ENCODE measurements around the gene TNK2. TPM values are rescaled to one million over a fixed set of nuclear protein-coding genes. Genes with fewer than 3 reads are reported as not detected.
"Not testable (repeated sequence)": the region's sequence is repeated elsewhere in the genome, so short reads cannot be mapped to it uniquely, and the experiment has no call there.

TNK2 gene
- total RNA-seq, 1 experiment from 2014 or later: 18.2 TPM

GRCh38 chr3:195939526-195940470 is 31.4 kb upstream of the TNK2 start:
- POLR2A ChIA-PET (ENCODE audit: low non-redundant PET); H3K27me3 ChIP-seq (replicated peaks; ENCODE audit: insufficient read depth, low read depth, low read length, poor library complexity); intact Hi-C loops (cut with micrococcal nuclease; ENCODE audit: unreplicated experiment); BruUV-seq (replicated peaks); H3K9me3 ChIP-seq (ENCODE audit: low read depth, low read length, poor library complexity, severe bottlenecking); H3K36me3 ChIP-seq (ENCODE audit: insufficient read depth, low read length, poor library complexity, severe bottlenecking); H3K4me3 ChIP-seq (ENCODE audit: low read depth, low read length, poor library complexity, severe bottlenecking); DNase-seq (ENCODE audit: low spot score); H3K4me1 ChIP-seq (ENCODE audit: insufficient read depth, low read length, poor library complexity, severe bottlenecking); H3K27ac ChIP-seq (ENCODE audit: low read depth, low read length, poor library complexity, severe bottlenecking): not testable (repeated sequence)
- CTCF ChIA-PET: interaction anchor here (0.6 kb wide), 1 partner anchor 409 kb away, joined by 7 read pairs; no protein-coding TSS in a partner anchor

GRCh38 chr3:195933044-195933430 is 24.7 kb upstream of the TNK2 start:
- H3K4me3 ChIP-seq (ENCODE audit: low read depth, low read length, poor library complexity, severe bottlenecking); H3K4me1 ChIP-seq (ENCODE audit: insufficient read depth, low read length, poor library complexity, severe bottlenecking); CTCF ChIA-PET; H3K36me3 ChIP-seq (ENCODE audit: insufficient read depth, low read length, poor library complexity, severe bottlenecking); H3K9me3 ChIP-seq (ENCODE audit: low read depth, low read length, poor library complexity, severe bottlenecking); BruUV-seq (replicated peaks); H3K27me3 ChIP-seq (replicated peaks; ENCODE audit: insufficient read depth, low read depth, low read length, poor library complexity); POLR2A ChIA-PET (ENCODE audit: low non-redundant PET); DNase-seq (ENCODE audit: low spot score); intact Hi-C loops (cut with micrococcal nuclease; ENCODE audit: unreplicated experiment); H3K27ac ChIP-seq (ENCODE audit: low read depth, low read length, poor library complexity, severe bottlenecking): not testable (repeated sequence)

- ChIA-PET POLR2A (ENCODE audit: low non-redundant PET) (no interaction called here), CTCF (no interaction called here)
- DNase-seq (ENCODE audit: low spot score): no peak
These were observed 24.2 kb upstream of the TNK2 start for GRCh38 chr3:195932418-195933043.

More at GRCh38 chr3:195932418-195933043, 24.2 kb upstream of the TNK2 start:
- TF ChIP-seq CTCF (conservative IDR thresholded peaks at IDR 0.05; ENCODE audit: low read depth, low read length) (no peak), EZH2 (IDR thresholded peaks at IDR 0.05; ENCODE audit: borderline replicate concordance, low read depth, low read length, poor library complexity, severe bottlenecking) (no peak)
- Histone ChIP-seq H3K27me3 (replicated peaks; ENCODE audit: insufficient read depth, low read depth, low read length, poor library complexity) (no peaks in the 10 kb centered on the region), H3K27ac (ENCODE audit: low read depth, low read length, poor library complexity, severe bottlenecking) (no peak overlapping the region), H3K4me1 (ENCODE audit: insufficient read depth, low read length, poor library complexity, severe bottlenecking) (no peaks in the 10 kb centered on the region), H3K4me3 (ENCODE audit: low read depth, low read length, poor library complexity, severe bottlenecking) (no peak overlapping the region), H3K9me3 (ENCODE audit: low read depth, low read length, poor library complexity, severe bottlenecking) (no peaks in the 10 kb centered on the region), H3K36me3 (ENCODE audit: insufficient read depth, low read length, poor library complexity, severe bottlenecking) (no peaks in the 10 kb centered on the region)
- BruUV-seq (replicated peaks): no TSS peak
- intact Hi-C loops (cut with micrococcal nuclease; ENCODE audit: unreplicated experiment): no loop called here

All from A673 (cell line).